NCI-H748 (cell line): Measurements from ENCODE around the gene RAB6B.

Experiments
- DNase-seq: peaks from one replicate; lab custom pipeline; 2025; ENCODE audit not compliant: unreplicated experiment; lab: John Stamatoyannopoulos, UW

RAB6B gene

GRCh38 chr3:133838296-133838789 is 57.3 kb downstream of the RAB6B start:
- DNase-seq: no peak

GRCh38 chr3:133837487-133838295 is 58.0 kb downstream of the RAB6B start:
- no peak for DNase-seq

DNA sequence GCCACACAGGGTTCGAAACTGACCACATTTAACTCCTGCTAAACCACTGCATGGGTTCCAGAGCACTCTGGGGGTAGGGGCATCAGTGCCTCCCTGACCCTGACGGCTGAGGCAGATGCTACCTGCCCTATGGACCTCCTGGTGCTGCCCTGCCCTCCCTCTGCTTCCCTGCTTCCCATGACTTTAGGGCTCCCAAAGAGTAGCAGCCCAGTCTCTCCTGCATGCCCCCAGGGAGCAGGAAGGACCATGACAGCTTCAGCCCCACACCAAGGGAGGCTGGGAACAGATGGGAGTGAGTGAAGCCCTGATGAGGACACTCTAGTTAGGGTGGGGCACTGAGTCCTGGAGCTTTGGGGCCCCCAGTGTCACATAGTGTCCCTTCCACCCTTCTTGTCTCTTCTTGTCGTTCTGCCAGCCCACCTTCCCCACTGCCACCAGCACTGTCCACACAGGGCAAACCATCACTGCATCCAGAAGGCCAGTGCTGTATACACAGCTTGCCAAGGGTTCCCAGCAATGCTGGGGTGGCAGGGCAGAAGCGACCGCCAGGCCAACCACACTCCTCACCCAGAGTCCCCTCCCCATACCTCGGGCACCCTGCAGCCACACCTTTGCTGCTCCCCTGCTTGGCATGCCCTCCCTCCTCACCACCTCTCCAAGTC is 59.1 kb downstream of the RAB6B start:
- no peak for DNase-seq

GRCh38 chr3:133835961-133836360 is 59.7 kb downstream of the RAB6B start:
- DNase-seq: no peak

DNA sequence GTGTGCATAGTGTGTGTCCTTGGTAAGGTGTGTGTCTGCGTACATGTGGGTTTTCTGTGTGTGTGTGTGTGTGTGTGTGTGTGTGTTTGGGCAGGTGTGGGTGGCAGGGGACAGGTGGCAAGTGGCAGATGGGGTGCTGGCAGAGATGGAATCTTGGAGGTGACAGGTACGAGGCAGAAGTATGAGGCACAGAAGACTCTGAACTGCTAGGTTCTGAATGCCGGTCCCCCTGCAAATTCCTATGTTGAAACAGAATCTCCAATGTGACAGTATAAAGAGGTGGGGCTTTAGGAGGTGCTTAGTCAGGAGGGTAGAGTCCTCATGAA is 60.3 kb downstream of the RAB6B start:
- no peak for DNase-seq

DNA sequence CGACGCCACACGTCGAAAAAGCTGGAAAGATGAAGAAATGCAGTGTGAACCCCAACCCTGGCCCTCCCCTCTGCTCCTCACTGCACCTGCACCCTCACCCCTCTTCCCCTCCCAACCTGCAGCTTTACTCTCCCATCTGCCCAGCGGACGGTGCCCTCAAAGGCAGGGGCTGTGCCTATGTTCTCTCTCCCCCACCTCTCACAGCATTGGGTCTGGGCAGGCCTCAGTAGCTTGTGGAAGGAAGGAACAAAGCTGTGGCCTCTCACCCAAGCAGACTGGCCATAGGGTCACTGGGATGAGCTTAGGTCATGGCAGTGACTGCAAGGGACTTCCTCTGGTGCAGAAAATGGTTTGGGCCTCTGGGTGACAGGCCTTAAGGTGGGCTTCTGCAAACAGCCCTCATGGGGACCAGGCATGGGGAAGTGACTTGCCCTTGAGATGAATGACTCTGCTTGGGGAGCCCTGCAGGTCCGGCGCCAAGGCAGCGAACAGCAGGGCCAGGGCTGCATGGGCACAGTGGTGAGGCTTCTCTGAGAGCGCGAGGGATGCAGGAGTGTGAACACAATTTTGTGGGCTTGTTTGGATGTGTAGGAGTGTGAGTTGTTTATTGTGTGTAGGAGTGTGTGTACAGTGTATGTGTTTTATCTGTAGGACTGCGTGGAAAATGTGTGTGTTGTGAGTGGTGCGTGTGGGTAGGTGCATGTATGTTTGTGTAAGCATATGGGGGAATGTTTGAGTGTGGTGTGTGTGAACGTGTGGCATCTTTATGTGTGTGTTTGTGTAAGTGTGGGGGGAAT is 60.9 kb downstream of the RAB6B start:
- no peak for DNase-seq

GRCh38 chr3:133833880-133834620 is 61.6 kb downstream of the RAB6B start:
- DNase-seq: no peak

DNA sequence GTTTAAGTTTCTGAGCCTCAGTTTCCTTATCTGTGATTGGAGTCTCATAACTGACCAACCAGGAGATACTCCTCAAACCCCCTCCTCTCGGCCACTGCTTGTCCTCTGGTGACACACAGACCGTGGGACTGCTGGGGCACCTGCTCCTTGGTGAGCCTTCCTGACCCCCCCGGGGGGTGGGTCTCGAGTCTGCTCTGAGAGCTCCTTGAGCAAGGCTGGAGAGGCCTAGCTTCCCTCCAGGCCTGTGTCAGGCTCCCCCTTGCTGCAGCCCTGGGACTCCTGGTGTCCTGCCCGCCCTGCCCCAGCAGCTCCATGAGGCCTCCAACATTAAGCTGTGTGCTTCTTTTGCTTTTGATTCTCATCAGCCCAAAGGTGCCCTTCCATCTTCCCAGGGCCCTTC is 62.4 kb downstream of the RAB6B start:
- no peak for DNase-seq

DNA sequence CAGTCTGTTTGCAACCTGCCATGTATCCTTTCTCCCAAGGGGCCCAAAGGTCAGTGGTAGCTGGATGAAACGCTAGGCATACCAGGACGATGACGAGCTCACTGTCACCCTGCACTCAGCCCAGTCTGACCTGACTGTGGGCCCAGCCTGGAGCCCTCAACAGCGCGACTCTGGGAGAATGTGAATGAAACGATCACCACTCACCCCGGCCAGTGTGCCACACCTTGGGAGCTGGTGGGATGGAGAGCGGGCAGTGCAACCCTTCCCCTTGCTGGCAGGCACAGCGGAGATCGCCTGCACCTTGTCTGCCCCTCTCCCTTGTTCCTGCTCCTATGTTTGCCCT is 62.9 kb downstream of the RAB6B start:
- no peak for DNase-seq

GRCh38 chr3:133831966-133832801 is 63.5 kb downstream of the RAB6B start:
- DNase-seq: no peak

- DNase-seq: no peak
Measured at GRCh38 chr3:133830071-133830470, 65.6 kb downstream of the RAB6B start.

GRCh38 chr3:133829310-133829707 is 66.4 kb downstream of the RAB6B start:
- DNase-seq: no peak

DNA sequence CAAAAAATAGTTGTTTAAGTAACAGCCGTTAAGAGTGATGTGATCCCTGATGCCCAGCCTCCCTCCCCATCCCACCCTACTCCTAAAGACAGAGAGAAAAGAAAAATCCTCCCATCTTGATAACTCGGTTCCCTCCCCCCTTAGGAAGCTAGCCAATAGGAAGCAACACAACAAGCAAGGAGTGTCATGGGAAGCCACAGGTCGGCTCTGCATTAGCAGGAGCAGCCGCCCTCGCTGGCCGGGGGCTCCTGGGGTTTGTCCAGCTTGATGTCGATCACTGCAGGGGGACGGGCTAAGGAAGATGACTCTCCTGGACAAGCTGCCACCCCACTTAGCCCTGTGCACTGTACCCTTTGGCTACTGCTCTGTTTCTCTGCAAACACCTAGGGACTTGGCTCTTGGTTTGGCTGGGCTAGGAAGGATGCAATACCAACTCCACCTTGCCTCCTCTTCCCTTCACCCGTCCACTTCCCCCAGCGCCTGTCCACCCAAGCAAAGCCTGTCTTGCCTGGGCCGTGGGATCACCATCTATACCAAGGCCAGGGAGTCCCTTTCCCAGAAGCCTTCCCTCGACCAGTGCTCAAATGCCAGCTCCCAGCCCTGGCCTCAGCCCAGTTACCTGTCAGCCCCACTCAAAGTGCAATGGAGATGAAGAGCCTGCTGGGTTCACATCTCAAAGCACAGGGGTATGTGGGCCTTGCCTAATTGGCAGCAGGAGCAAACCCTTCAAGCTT is 66.9 kb downstream of the RAB6B start:
- no peak for DNase-seq

DNA sequence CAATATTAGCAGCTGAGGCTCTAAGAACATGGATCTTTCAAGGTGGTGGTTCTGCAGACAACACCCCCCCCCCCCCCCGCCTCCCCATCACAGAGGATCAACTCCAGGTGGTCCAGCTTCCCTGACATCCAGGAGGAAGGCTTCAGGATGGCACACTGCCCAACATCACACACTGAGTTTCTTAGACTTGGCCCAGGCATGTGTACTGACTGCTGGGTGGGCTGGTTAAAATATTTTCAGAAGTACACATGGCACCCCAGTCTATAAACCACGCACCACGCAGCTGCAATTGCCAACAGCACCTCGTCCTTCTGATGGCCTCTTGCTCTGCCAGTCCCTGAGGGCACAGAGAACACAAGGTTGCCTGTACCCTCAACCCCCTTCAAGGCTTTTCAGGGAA is 68.0 kb downstream of the RAB6B start:
- DNase-seq: no peak

DNA sequence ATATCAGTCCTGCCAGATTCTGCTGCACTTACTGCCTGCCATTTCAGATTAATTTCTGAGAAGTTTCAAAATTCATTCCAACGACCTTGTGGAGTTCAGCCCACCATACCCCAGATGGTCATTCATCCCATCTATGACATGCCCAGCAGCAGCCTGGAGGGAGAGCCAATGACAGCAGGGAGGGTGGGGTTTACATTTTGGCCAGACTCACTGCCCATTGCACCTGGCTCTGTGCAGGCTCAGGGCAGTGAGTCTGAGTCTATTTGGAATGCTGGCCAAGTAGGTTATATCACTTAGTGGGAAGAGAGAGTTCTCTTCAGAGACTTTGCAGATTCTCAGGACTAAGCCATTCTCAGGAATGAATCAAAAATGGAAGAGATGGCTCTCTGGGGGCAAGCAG is 68.5 kb downstream of the RAB6B start:
- no peak for DNase-seq

GRCh38 chr3:133825969-133826727 is 69.5 kb downstream of the RAB6B start:
- no peak for DNase-seq

DNA sequence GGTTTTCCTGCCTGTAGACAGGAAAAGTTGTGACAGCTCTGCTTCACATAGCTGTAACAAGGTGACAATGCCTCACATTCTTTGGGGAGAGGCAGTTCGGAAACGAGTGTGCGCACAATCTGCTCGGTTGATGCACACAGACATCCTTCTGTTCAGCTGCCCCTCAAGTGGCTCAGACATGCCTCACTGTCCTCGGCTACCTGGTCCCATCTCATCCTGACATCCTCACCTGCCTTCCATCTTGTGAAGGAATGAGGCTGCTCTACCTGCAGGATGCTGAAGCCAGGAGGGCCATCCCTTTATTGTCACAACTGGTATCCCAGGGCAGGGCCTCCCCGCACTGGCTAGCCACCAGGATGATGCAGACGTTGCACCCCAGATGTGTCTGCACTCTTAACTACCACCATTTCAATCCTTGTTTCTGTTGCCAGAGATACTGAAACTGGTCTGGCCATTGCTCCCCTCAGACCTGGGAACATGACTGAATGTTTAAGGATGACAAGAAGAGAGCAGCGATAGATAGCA is 70.7 kb downstream of the RAB6B start:
- no peak for DNase-seq

DNA sequence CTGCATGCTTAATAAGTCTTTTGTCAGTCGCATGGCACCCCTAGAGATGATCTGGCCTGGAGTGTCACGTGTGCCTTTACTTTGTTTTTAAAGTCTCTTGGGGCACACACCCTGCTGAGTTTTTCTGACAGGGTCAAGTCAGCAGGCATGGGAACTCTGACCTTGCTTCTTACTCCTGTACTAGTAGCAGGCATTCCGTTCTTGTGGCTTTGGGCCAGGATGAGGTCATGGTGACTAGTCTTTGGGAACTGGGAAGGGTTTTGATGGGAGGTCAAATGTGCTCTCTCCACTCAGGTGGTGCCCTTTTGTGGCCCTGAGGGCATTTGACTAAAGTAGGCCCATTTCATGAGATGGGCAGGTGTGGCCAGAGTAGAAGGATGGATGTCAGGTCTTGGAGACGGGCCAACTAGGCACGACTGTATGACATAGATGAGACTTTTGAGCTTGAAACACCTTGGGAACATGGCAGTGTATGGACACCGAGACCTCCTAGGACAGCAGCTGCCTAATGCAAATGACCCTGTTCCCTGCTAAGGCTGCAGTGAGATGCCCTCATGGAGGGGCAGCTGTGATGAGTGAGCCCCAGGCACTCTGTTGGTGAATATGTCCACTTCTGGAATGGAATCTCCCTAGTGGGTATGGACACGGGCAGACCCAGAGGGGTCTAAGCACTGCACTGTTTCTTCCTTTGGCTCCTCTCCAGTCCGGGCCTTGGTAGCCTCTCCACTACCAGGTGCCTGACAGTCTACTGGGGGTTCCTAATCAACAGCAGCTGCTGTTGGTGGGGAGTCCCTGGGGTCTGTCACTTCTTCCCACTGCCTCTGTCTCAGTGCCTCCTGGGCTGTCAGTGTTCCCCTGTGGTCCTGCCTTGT is 73.7 kb downstream of the RAB6B start:
- DNase-seq: no peak
